HG03378 (cell line): ENCODE data around the gene SH3RF3.

Source experiments
- ATAC-seq: cut with Tn5 transposase; IDR thresholded peaks from one replicate; pipeline ENCODE4 v1.9.1; 2021; ENCODE audit warnings: mild to moderate bottlenecking, moderate library complexity; ENCODE audit not compliant: unreplicated experiment

Gene SH3RF3

DNA sequence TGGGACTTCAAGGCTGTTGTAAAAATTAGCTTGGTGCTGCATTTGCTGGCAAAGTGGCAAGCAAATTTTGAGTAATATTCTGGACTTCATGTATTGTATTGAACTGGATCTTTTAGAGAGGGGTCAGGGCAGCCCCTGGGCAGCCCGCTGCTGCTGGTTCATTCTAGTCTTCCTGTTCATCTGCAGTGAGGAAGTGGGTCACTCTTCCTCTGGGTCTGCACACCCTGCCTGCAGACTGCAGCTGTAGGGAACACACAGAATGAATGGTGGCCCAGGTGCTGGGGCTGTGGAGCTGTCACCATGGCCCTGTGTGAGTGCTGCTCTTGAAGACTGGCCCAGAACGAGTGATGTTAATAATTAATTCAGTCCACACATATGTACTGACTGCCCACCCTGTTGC is 9.4 kb downstream of the SH3RF3 start:
- no peak for ATAC-seq

DNA sequence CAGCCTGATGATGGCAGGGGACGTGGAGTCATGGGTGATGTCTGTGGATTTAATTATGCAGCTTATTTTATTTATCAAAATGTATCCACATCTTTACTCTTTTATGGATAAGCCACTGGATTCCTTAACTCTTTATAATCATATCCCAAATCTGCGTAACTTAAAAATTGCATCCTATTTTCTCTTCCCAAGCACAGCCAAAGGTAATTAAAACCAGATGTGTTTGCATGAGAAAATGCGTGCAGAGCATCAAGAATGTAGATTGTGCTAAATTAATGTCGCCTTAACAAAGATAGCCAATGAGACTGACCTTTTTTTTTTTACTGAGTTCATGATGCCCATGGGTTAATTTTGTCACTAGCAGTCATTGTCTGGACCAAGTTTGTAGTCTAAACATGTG is 10.0 kb downstream of the SH3RF3 start:
- no peak for ATAC-seq

DNA sequence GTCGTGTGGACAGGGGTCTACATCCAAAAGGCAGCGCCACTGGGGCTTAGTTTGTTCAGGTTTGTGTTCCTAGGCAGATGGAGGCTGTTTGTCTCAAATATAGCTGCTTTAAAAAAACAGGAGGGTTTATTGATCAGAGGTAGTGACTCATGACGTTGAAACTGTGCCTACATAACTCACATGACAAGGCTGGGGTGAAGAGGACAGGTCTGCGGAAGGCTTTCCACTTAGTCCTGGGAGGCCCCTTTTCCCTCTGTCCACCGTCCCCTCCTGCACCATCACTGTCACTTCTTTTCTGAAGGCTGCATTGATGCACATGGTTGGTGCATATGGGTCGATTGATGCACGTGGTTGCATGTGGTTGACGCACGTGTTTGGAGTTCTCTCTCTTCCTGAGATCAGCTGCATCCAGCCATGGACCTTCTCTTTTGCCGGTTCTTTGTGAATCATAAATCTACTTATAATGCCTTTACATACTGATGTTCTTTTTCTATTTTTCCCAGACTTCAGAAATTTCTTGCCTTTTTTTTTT is 10.9 kb downstream of the SH3RF3 start:
- no peak for ATAC-seq

DNA sequence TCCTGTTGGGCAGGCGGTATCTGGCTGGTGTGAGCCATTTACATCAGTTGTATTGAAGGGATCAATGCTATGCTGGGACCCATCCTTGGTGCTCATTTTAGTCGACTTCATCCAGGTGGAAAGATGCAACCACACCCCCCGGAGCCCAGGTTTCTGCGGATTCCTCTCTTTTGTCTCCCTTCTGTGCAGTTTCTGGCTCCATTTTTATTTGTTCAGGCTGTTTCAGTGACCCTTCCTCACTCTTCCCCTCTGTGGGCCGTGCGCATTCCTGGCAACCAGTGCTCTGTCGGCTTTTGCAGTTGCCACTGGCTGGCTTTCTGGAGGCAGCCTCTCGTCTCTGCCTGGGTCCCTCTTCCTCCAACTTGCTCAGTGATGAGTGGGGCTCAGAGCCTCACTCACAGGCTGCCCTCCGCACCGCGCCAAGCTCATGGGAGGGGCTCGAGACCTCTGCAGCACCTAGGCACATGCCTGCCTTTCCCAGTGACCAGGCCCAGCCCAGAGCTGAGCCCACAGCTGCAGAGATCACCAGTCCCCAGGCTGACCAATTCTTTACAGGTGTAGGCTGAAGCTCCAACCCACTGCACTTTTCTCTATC is 12.1 kb downstream of the SH3RF3 start:
- no peak for ATAC-seq

DNA sequence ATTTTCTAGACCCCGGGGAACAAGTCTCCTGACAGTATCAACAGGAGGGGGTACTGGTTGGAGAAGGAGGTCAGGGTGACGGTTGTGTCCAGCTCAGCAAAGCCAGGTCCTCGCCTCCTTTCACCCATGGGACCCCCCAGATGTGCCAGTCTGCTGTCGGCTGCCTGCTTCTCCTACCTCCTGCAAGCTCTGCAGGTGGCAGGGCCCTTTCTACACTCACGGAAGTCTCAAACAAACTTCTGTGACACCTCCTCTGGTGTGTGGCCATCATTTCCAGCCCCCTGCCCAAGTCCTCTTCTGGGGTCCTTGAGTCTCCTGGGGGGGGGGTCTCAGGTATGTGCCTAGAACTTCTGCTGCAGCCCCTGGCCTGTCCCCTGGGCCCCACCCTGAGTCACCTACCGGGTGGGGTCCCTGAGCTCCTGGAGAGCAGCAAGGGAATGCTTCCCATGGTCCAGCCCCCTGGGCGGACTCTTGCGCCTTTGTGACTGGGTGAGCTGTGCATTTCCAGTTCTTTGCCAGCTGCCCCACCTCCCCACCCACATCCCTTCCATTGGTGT is 12.8 kb downstream of the SH3RF3 start:
- no peak for ATAC-seq

DNA sequence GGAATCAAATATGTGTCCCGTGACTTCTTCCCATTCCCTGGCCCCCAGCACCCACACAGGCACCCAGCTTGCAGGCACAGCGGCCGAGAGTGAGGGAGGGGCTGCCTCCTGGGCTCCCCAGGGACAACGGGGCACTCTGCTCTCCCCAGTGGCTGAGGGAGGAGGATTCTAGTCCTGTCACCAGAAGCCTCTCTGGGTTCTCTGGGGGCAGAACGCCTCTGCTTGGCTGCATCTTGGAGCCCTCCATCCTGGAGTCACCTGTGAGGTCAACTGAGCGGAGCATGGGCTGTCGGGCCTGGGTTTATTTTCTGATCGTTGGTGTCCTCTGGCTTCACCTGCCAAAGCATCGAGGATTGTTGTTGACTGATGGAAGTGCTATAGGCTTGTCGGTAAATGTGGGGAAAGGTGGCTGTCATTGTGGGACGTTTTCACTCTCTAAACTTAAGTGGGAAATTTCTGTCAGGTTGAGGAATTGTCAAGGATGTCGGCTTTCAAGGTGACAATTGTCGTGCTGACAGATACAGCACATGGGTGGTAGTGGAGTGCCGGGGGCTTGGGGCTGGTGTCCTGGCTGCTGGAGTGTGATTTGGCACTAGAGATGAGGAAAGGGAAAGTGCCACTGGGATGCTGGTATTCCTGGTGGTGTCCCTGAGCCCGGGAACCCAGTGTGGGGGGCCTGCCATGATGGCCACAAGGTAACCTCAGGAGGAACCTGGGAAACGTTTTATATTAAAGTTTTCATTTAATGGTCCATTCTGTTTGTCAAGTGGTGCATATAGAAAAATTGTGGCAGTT is 13.6 kb downstream of the SH3RF3 start:
- no peak for ATAC-seq

DNA sequence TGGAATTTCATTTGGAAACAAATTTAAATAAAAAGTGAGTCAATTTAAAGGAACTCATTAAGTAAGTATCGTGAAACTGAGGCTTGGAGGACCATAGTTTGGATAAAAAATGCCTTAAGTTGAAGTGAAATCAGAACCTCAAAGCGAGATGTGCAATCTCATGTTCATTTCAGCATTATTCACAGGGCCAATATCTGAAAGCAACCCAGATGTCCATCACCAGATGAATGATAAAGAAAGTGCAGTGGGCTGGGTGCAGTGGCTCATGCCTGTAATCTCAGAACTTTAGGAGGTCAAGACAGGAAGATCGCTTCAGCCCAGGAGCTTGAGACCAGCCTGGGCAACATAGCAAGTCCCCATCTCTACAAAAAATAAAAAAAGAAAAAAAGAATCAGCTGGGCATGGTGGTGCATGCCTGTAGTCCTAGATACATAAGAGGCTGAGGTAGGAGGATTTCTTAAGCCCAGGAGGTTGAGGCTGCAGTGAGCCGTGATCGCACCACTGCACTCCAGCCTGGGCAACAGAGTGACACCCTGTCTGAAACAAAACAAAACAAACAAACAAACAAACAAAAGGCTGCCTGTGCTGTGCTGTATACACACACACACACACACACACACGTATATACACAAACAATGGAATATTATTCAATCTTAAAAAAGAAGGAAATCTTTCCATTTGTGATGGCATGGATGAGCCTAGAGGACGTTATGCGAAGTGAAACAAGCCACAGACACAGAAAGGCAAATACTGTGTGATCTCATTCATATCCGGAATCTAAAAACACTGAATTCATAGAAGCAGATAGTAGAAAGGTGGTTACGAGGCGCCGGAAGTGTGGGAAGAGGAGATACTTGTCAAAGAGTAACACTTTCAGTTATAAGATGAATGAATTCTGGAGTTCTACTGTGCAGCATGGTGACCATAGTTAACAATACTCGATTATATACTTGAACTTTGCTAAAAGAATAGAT is 14.5 kb downstream of the SH3RF3 start:
- peak; percentile 61 for ATAC-seq

DNA sequence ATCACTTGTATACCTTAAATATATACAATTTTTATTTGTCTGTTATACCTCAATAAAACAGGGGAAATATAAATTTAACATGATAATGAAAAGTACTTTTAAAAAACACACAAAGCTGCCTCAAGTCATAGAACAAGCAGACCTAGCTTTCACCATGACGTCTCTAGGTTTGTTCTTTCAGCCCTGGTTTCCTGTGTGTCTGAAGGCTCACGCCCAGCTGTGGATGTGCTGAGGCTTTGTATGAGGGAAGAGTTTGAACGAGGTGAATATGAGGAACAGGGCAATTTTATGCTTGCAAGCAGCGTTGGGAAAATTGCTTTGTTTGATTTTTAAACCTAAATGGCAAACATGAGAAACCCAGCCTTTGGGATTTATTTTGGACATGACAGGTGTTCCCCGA is 15.3 kb downstream of the SH3RF3 start:
- no peak for ATAC-seq

DNA sequence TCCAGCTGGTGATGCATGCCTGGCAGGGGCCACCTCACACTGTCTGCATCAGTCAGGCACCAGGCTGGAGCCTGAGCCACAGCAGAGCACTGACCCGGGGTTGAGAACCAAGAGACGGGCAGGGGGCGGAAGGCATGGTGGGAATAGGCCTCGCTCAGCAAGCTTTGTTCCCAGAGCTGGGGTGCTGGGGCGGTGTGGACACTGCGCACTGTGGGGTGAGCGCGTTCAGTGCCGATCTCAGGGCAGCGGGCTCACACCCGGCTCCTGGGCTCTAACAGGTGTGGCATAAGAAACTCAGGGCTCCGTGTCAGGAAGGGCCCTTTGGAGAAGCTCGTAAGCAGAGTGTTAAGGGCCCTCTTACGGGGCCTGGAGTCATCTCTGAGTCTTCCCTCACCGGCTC is 15.7 kb downstream of the SH3RF3 start:
- no peak for ATAC-seq

DNA sequence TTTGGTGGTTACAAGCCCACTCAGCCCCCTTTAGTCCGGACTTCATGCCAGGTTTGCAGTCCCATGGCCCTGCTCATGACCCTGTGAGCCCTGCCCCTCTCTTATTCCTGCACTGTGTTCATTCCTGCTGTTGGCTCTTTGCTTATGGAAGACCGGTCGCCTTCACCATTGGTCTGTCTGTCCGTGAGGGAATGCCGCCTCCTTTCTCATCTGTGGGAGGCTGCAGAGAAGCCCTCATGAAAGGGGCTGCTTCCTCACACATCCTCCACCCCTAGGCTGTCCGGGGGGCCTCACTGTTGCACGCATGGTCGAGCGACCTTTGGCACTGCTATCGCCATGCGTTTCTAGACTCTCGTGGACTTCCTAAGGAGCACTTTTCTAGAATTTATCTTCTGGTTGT is 16.3 kb downstream of the SH3RF3 start:
- ATAC-seq, result no peak

DNA sequence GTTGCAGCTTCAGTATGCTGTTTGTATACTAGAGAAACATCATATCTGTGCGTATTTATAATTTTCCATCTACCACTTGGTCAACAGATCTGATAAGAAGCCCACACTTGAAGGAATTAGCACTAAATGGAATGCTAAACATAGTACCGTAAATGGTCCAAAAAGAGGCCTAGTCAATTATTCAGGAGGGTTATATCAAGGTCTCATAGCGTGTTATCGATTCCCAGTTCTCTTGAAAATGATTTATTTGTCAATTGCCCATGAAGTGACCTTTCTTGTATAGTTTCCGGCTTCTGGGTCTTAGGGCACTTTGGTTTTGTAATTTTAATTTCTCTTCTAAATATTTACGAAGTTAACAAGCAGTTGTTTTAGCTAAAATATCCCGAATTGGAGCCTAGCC is 18.4 kb downstream of the SH3RF3 start:
- ATAC-seq, result no peak

DNA sequence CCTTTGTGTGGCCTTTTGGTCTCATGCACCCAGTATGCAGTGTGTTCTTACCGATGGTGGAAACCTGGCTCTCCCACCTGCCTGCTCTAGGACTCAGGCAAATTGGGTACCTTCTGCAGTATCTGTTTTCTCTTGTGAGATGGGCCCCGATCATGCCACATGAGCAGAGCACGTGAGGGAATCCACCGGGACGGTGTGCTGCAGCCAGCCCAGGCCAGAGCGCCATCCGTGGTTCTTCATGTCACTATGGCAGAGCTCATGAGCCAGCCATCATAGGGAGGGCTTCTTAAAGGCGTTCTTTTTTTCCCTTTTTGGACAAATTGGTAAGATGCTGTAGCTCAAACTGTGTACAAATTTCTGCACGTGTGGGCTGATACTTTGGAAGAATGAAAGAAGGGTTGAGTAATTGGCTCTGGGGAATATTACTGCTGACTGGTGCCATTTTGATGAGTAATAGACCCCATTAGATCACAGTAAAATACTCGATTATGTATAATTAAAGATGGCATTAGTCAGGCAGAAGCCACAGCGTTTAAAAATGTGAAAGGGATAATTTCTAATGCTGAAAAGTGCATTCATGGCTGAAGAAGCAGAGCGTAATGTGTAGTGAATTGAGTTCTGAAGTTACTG is 19.2 kb downstream of the SH3RF3 start:
- no peak for ATAC-seq

DNA sequence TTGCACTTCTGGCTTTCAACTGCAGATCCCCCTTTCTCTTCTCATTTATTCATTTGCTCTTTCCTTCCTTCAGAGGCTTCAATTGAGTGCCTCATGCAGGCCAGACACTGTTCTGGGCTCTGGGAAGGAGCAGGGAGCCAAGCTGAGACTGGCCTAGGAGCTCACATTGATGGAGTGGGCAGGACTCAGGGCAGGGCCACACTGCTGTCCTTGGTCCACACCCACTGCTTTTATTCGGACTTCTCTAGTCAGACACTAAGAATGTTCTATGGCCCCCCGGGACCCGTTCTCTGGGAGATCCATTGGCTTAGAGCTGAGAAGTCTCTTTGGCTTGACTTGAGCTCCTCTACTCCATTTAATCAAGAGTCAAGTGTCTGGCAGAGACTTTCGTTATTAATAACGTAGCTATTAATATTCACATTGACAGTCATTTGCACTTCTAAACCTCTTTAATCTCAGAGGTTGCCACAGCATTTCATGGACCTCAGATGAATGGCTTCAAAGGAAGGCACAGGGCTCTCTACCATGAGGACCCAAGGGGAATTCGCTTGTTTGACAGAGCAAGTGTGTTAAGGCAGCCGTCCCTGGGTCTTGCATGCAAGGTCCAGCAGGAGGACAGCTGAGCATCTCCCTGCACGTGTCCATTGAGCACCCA is 20.1 kb downstream of the SH3RF3 start:
- ATAC-seq, result no peak

DNA sequence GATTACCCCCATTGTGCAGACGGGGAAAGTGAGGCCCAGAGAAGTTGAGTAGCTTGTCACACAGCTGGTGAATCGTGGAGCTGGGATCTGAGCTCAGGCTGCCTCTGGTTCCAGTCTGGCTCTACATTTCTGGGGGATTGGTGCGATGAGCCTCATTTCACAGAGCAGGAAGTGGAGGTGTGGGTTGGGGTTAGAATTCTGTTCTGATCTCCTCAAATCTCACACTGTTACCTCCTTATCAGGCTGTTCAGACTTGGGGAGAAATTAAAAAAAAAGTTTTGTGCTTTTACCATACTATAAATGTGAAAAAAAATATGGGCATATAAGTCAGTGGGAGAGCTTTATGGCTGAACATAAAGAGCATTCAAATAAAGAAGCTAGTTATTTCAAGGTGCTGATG is 21.6 kb downstream of the SH3RF3 start:
- no peak for ATAC-seq

DNA sequence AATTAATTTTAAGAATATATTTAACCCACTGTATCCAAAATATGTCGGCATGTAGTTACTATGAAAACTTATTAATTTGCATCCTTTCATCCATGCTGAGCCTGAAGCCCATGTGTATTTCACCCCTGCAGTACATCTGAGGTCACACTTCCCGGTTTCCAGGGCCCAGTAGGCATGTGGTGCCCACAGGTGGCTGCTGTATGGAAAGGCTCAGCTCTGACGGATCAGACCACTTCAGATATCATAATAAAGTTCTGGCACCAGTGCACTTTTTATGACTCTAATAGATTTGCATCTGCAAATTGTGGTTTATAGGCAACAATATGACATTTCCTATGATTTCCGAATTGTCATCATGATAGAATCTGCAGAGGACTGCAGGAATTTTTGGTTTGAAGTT is 22.5 kb downstream of the SH3RF3 start:
- no peak for ATAC-seq

DNA sequence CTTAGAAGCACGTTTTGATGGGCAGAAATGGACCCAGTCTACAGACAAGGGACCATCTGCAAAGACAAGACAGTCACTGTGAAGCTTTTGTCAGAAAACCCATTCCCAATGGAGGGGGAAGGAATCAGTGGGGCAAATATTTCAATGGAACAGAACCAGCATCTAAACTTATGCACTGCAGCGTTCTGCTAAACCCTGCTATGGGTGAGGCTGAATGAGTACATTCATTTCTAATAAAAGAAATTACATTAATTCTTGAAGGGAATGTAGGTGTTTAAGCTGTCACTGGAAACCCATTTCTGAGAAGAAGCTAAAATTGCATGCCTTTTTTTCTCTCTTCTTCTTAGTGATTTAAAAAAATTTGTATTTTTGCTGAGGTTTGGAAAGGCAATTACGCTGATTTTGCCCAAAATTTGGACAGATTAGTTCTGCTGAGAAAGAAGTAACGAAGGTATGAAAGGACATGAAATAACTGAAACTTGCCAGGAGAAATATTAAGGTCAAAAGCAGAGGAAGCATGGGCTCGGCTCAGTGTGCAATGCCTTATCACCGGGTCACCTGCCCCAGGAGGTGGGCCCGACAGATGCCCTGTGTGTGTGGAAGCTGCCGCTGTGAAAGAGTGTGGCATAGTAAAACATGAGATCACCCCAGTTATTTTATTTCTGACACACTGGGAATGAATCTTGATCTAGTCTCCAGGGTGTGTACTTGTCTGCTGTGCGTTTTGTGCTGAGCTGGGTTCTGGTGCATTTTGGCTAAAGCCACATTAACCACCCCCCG is 24.2 kb downstream of the SH3RF3 start:
- ATAC-seq, result no peak

DNA sequence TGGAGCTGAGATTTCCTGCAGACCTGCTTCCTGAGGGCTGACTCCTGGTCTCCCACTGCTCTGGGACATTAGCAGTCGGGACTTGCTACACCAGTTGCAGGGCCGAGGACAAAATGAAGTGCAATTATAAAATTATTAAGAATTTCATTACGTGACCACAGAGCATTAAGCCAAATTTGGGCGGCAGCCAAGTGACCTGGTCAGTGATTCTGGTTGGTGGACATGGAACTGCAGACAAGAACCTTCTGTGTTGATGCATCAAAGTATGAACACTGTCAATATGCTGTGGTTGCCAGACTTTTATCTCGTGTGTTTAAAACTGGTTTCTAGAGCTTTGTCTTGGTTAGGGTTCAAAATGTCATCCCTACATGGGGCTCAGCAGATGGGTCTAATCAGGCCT is 24.8 kb downstream of the SH3RF3 start:
- no peak for ATAC-seq

DNA sequence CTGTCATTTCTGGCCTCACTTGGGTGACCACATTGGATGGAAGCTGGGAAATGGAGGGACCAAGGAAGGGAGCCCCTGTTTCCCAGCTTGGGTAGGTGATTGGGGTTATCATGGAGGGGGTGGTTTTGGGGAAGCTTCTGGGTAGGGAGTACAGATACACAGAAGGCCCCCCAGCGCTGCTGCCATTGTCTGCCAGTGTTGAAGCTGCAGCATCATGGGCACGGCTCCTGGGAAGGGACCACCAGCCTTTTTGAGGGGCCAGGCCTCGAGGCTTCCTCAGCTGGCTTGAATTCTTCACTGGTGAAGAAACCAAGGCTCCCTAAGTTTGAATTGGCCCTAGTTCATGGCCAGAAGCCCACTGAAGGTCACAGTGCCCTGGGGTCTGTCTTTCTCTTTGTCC is 25.2 kb downstream of the SH3RF3 start:
- no peak for ATAC-seq
